H1 (cell line): ENCODE data around the gene CPHXL. TPM values are rescaled to one million over a fixed set of nuclear protein-coding genes. Genes with fewer than 3 reads are reported as not detected.

Experiments
- CTCF ChIA-PET: fragments of 300-600 bp; sonication (Branson Sonifier 250); formaldehyde crosslinking; loops from one replicate; lab custom pipeline; 2021; ENCODE audit not compliant: partially characterized antibody; lab: Charles Lee
- POLR2A ChIA-PET: fragments of 300-600 bp; sonication (Branson Sonifier 250); formaldehyde crosslinking; loops from one replicate; lab custom pipeline; 2021; ENCODE audit warnings: inconsistent platforms; ENCODE audit not compliant: partially characterized antibody; lab: Charles Lee
- DNase-seq, 2 experiments: peaks; one replicate each; pipeline versions ENCODE4 v3.0.0 to v3.0.0-alpha.2; 2010 to 2022; ENCODE audit warnings: low spot score in 2 of 2, low read depth in 1 of 2, mixed read lengths in 1 of 2
- FAIRE-seq: peaks from 2 replicates; lab custom pipeline; 2011; peaks lifted over from hg19 to GRCh38; lab: Jason Lieb, UNC
- H2AFZ ChIP-seq: 2 replicates; pipeline ENCODE4 v1.8.1; 2012; ENCODE audit warnings: low read length, inconsistent platforms
- H2AK5ac ChIP-seq: 2 replicates; pipeline ENCODE4 v1.6.1; 2013; ENCODE audit warnings: low read depth, low read length
- H2BK120ac ChIP-seq: replicated peaks from 2 replicates; pipeline ENCODE3; 2013; ENCODE audit warnings: low read depth, low read length, inconsistent platforms
- H2BK12ac ChIP-seq: 2 replicates; pipeline ENCODE4 v1.6.1; 2013; ENCODE audit warnings: low read depth, low read length
- H2BK15ac ChIP-seq: 2 replicates; pipeline ENCODE4 v1.6.1; 2013; ENCODE audit warnings: low read length
- H2BK20ac ChIP-seq: 2 replicates; pipeline ENCODE4 v1.6.1; 2013; ENCODE audit warnings: low read length
- H2BK5ac ChIP-seq: 2 replicates; pipeline ENCODE4 v1.6.1; 2013; ENCODE audit warnings: low read depth, low read length
- H3K14ac ChIP-seq: 2 replicates; pipeline ENCODE4 v1.6.1; 2013; ENCODE audit warnings: inconsistent platforms; ENCODE audit not compliant: insufficient read length
- H3K18ac ChIP-seq: 2 replicates; pipeline ENCODE4 v1.6.1; 2013; ENCODE audit warnings: low read length; ENCODE audit errors: extremely low read depth
- H3K23ac ChIP-seq: 2 replicates; pipeline ENCODE4 v1.6.1; 2013; ENCODE audit warnings: inconsistent platforms; ENCODE audit not compliant: insufficient read length
- H3K23me2 ChIP-seq: 2 replicates; pipeline ENCODE4 v1.6.1; 2013; ENCODE audit warnings: low read depth, low read length
- H3K27ac ChIP-seq: 2 replicates; pipeline ENCODE4 v1.6.1; 2011; ENCODE audit warnings: low read depth, low read length, inconsistent platforms
- H3K27me3 ChIP-seq, 4 experiments: replicated peaks in 1 of 4; 1 replicate in 1 of 4; 2 replicates in 3 of 4; pipeline versions ENCODE4 v1.6.1 to v1.8.1; 2011 to 2013; ENCODE audit warnings: low read length in 3 of 4, mild to moderate bottlenecking in 3 of 4, inconsistent platforms in 2 of 4, mixed read lengths in 2 of 4, moderate library complexity in 1 of 4; ENCODE audit not compliant: control insufficient read depth in 3 of 4, insufficient read depth in 3 of 4; ENCODE audit errors: extremely low read depth in 1 of 4
- H3K36me3 ChIP-seq, 4 experiments: 2 replicates each; pipeline versions ENCODE4 v1.6.1 to v1.8.1; 2011 to 2013; ENCODE audit warnings: mild to moderate bottlenecking in 4 of 4, low read length in 3 of 4, moderate library complexity in 2 of 4, control low read depth in 1 of 4, inconsistent platforms in 1 of 4; ENCODE audit not compliant: insufficient read depth in 4 of 4, control insufficient read depth in 2 of 4
- H3K4ac ChIP-seq: replicated peaks from 2 replicates; pipeline ENCODE3; 2013; ENCODE audit warnings: low read length, low read depth, mixed read lengths, inconsistent platforms; ENCODE audit not compliant: insufficient read length
- H3K4me1 ChIP-seq, 4 experiments: replicated peaks in 1 of 4; 1 replicate in 1 of 4; 2 replicates in 3 of 4; pipeline versions ENCODE4 v1.6.1 to v1.8.1; 2011 to 2013; ENCODE audit warnings: low read length in 3 of 4, inconsistent platforms in 2 of 4, mixed read lengths in 1 of 4; ENCODE audit not compliant: insufficient read depth in 4 of 4, control insufficient read depth in 3 of 4
- H3K4me2 ChIP-seq, 2 experiments: 2 replicates each; pipeline versions ENCODE4 v1.6.1 to v1.8.1; 2011 to 2013; ENCODE audit warnings: low read depth in 2 of 2, low read length in 2 of 2, control low read depth in 1 of 2, inconsistent platforms in 1 of 2, mild to moderate bottlenecking in 1 of 2; ENCODE audit not compliant: insufficient read depth in 1 of 2
- H3K4me3 ChIP-seq, 4 experiments: fragments of 200-600, 300-600 bp in 1 of 4; sonication (generic), shearing (Covaris generic), sonication (Bioruptor Twin) in 1 of 4; 2 replicates each; pipeline versions ENCODE4 v1.5.1 to v1.8.1; 2011 to 2016; ENCODE audit warnings: low read length in 4 of 4, low read depth in 3 of 4, control low read depth in 2 of 4, inconsistent platforms in 2 of 4, mild to moderate bottlenecking in 2 of 4, mixed read lengths in 1 of 4, moderate library complexity in 1 of 4; ENCODE audit not compliant: insufficient read depth in 2 of 4; ENCODE audit errors: extremely low read depth in 1 of 4
- H3K56ac ChIP-seq: replicated peaks from 2 replicates; pipeline ENCODE3; 2013; ENCODE audit warnings: low read depth, mild to moderate bottlenecking, mixed read lengths, low read length, inconsistent platforms; ENCODE audit not compliant: insufficient read length
- H3K79me1 ChIP-seq: 2 replicates; pipeline ENCODE4 v1.6.1; 2013; ENCODE audit warnings: low read depth, low read length, control low read depth
- H3K79me2 ChIP-seq, 2 experiments: 2 replicates each; pipeline versions ENCODE4 v1.6.1 to v1.8.1; 2012 to 2013; ENCODE audit warnings: low read length in 2 of 2, mild to moderate bottlenecking in 2 of 2, inconsistent platforms in 1 of 2; ENCODE audit not compliant: insufficient read depth in 2 of 2, control insufficient read depth in 1 of 2
- H3K9ac ChIP-seq, 4 experiments: replicated peaks in 1 of 4; 1 replicate in 1 of 4; 2 replicates in 3 of 4; pipeline versions ENCODE4 v1.6.1 to v1.8.1; 2011 to 2013; ENCODE audit warnings: low read depth in 3 of 4, low read length in 3 of 4, control low read depth in 2 of 4, mild to moderate bottlenecking in 2 of 4, moderate library complexity in 2 of 4, inconsistent platforms in 1 of 4; ENCODE audit errors: extremely low read depth in 1 of 4
- H3K9me3 ChIP-seq, 2 experiments: 2 replicates each; pipeline versions ENCODE4 v1.6.1 to v1.8.1; 2012 to 2013; ENCODE audit warnings: mild to moderate bottlenecking in 2 of 2, moderate library complexity in 2 of 2, control low read depth in 1 of 2, inconsistent platforms in 1 of 2, low read depth in 1 of 2, low read length in 1 of 2, mixed read lengths in 1 of 2; ENCODE audit not compliant: insufficient read depth in 2 of 2
- H4K20me1 ChIP-seq, 2 experiments: replicated peaks in 1 of 2; 2 replicates each; pipeline versions ENCODE3 to v1.8.1; 2011 to 2013; ENCODE audit warnings: inconsistent platforms in 2 of 2, low read length in 2 of 2, mild to moderate bottlenecking in 1 of 2; ENCODE audit not compliant: insufficient read depth in 2 of 2, control insufficient read depth in 1 of 2
- H4K5ac ChIP-seq: 2 replicates; pipeline ENCODE4 v1.6.1; 2013; ENCODE audit warnings: low read length, low read depth, mixed read lengths, inconsistent platforms; ENCODE audit not compliant: insufficient read length
- H4K8ac ChIP-seq: 2 replicates; pipeline ENCODE4 v1.8.0; 2013; ENCODE audit warnings: mild to moderate bottlenecking, moderate library complexity, low read length, inconsistent platforms; ENCODE audit not compliant: insufficient read depth; ENCODE audit errors: extremely low read depth
- H4K91ac ChIP-seq: replicated peaks from 2 replicates; pipeline ENCODE3; 2013; ENCODE audit warnings: low read length, mixed read lengths, inconsistent platforms; ENCODE audit not compliant: insufficient read length
- CBX5 ChIP-seq: fragments of 300-800, 300-1000 bp; sonication (generic); IDR thresholded peaks from 2 replicates; pipeline ENCODE4 v1.7.1; 2016; ENCODE audit warnings: antibody characterized with exemption, low read length, low read depth
- KDM1A ChIP-seq: fragments of 200-600, 300-600 bp; sonication (generic); IDR thresholded peaks from 2 replicates; pipeline ENCODE4 v1.7.1; 2016; ENCODE audit warnings: mild to moderate bottlenecking, low read length, borderline replicate concordance
- KDM5A ChIP-seq: fragments of 200-600 bp; IDR thresholded peaks from 2 replicates; pipeline ENCODE4 v1.7.1; 2012; ENCODE audit warnings: mild to moderate bottlenecking, low read length, inconsistent platforms, mixed read lengths
- SAP30 ChIP-seq: fragments of 300-600 bp; sonication (generic); IDR thresholded peaks from 2 replicates; pipeline ENCODE4 v1.7.1; 2012; ENCODE audit warnings: low read length, moderate library complexity, mild to moderate bottlenecking, inconsistent platforms; ENCODE audit not compliant: insufficient read depth, insufficient replicate concordance
- WGBS, 2 experiments: shearing (Covaris generic) in 1 of 2; methylation state at CpG; one replicate each; pipeline versions ENCODE4 v1.1.6 to v1.1.7; 2013 to 2015; ENCODE audit warnings: low lambda C conversion rate in 2 of 2, mixed read lengths in 2 of 2, inconsistent platforms in 1 of 2, low coverage in 1 of 2, missing lambda C conversion rate in 1 of 2; ENCODE audit not compliant: insufficient replicate concordance in 2 of 2, insufficient coverage in 1 of 2, insufficient read length in 1 of 2; ENCODE audit errors: extremely low coverage in 1 of 2, missing lambda C conversion rate in 1 of 2; 5-methylcytosine and 5-hydroxymethylcytosine counted together
- polyA plus RNA-seq, 7 experiments: library from polyadenylated mRNA; depleted of rRNA in 3 of 7; stranded (reverse) in 5 of 7; unstranded in 2 of 7; fragments of >200 nt in 5 of 7; fragments of 200-250 nt in 2 of 7; gene quantifications; 1 replicate in 5 of 7; 2 replicates in 1 of 7; 4 replicates in 1 of 7; pipeline versions ENCODE4 v1.2.1 to v1.2.3, GENCODE V29; 2011 to 2013; ENCODE audit warnings: missing spikeins in 2 of 7, mixed read lengths in 2 of 7
- total RNA-seq: library from RNA; stranded (reverse); fragmentation: NEBNext Ultra II Directional; extraction: Animal tissue kit (Norgen Biotek cat#: 25700); gene quantifications from 2 replicates; pipeline ENCODE4 v1.2.1, GENCODE V29; 2021

The CPHXL gene
- total and polyA plus RNA-seq, 2 of the 8 experiments (the other 6 are each of a cell fraction or from before 2014, with no cell fraction given), result not detected

DNA sequence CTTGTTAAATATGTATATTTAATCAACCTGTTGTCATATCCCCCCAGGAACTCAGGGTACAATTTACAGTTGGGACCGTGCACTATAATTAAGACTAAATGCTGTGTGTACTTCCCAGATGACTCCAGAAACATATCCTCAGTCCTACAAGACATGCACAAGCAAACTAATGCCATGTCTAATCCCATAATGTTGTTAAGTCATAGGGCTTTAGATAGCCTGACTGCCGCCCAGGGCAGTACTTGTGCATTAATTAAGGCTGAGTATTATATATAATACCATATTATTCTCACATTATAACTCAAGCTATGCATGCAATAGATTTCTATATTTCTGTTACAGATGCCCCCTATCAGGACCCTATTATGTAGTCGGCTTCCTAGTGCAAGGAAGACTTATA is 20.1 kb upstream of the CPHXL start:
- no peak for FAIRE-seq
- TF ChIP-seq SAP30 (no peak), KDM1A (no peak), CBX5 (no peak), KDM5A (no peak)

More for the DNA sequence above, 20.1 kb upstream of the CPHXL start:
- Histone ChIP-seq H4K91ac (no peak overlapping the region), H2BK120ac (no peak overlapping the region), H3K18ac (no peak overlapping the region), H3K79me2 (no peaks in the 10 kb centered on the region), H3K23ac (no peak overlapping the region), H2BK12ac (no peak overlapping the region), H2AK5ac (no peak overlapping the region), H3K36me3 (no peaks in the 10 kb centered on the region), H3K56ac (no peak overlapping the region), H3K14ac (no peak overlapping the region), H2BK15ac (no peak overlapping the region), H3K9me3 (peaks cover 34 to 35% of the 10 kb centered on the region in 2 experiments), H3K4ac (no peak overlapping the region), H3K27ac (no peak overlapping the region), H4K20me1 (no peaks in the 10 kb centered on the region), H3K79me1 (no peaks in the 10 kb centered on the region), H3K9ac (no peak overlapping the region), H3K23me2 (no peaks in the 10 kb centered on the region), H3K4me2 (no peak overlapping the region), H2AFZ (no peak overlapping the region), H2BK5ac (no peak overlapping the region), H2BK20ac (no peak overlapping the region), H3K27me3 (no peaks in the 10 kb centered on the region), H3K4me3 (no peak overlapping the region), H4K5ac (no peak overlapping the region), H3K4me1 (no peaks in the 10 kb centered on the region), H4K8ac (no peak overlapping the region)
- DNase-seq, result no peak
- CTCF ChIA-PET, result interaction anchor here (1.2 kb wide), 1 partner anchor 12 kb away, joined by 4 read pairs; no protein-coding TSS in a partner anchor
- POLR2A ChIA-PET, result no interaction called here
- 85% methylated on average over 3 of the region's 3 CpGs; no CpG with 5 or more reads in 1 of the 2 experiments for WGBS, 2 experiments
